Measurements from ENCODE around the gene TSPAN15. TPM values are rescaled to one million over a fixed set of nuclear protein-coding genes. Genes with fewer than 3 reads are reported as not detected.

Gene TSPAN15
- total RNA-seq, 2 donors from 2014 or later, result 4.7 to 9.9 TPM

DNA sequence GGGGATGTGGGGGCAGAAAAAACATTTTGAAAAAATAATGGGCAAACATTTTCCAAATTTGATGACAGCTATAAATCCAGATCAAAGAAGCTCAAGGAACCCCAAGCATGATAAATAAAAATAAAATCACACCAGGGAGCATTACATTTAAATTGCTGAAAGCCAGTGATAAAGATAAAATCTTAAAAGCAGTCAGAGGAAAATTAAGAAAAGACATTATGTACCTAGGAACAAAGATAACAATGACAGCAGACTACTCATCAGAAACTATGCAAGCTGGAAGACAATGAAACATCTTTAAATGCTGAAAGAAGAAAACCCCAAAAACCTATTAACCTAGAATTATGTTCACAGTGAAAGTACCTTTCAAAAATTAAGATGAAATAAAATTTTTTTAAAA is 98.7 kb downstream of the TSPAN15 start:
- Histone ChIP-seq H3K27me3 (replicated peaks; ENCODE audit: insufficient read depth) (no peaks in the 10 kb centered on the region), H3K9me3 (peaks cover 14% of the 10 kb centered on the region), H3K27ac (no peak overlapping the region), H3K36me3 (no peaks in the 10 kb centered on the region), H3K4me1 (ENCODE audit: control insufficient read depth in 1 of 2, low read depth in 2 of 2) (no peaks in the 10 kb centered on the region), H3K4me3 (no peak overlapping the region)
- ATAC-seq (ENCODE audit: insufficient number of reproducible peaks, low FRiP score, low read depth) (no peak), DNase-seq (ENCODE audit: low spot score) (no peak)
- TF ChIP-seq, protein P1, sequence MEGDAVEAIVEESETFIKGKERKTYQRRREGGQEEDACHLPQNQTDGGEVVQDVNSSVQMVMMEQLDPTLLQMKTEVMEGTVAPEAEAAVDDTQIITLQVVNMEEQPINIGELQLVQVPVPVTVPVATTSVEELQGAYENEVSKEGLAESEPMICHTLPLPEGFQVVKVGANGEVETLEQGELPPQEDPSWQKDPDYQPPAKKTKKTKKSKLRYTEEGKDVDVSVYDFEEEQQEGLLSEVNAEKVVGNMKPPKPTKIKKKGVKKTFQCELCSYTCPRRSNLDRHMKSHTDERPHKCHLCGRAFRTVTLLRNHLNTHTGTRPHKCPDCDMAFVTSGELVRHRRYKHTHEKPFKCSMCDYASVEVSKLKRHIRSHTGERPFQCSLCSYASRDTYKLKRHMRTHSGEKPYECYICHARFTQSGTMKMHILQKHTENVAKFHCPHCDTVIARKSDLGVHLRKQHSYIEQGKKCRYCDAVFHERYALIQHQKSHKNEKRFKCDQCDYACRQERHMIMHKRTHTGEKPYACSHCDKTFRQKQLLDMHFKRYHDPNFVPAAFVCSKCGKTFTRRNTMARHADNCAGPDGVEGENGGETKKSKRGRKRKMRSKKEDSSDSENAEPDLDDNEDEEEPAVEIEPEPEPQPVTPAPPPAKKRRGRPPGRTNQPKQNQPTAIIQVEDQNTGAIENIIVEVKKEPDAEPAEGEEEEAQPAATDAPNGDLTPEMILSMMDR (IDR thresholded peaks at IDR 0.05), result no peak

DNA sequence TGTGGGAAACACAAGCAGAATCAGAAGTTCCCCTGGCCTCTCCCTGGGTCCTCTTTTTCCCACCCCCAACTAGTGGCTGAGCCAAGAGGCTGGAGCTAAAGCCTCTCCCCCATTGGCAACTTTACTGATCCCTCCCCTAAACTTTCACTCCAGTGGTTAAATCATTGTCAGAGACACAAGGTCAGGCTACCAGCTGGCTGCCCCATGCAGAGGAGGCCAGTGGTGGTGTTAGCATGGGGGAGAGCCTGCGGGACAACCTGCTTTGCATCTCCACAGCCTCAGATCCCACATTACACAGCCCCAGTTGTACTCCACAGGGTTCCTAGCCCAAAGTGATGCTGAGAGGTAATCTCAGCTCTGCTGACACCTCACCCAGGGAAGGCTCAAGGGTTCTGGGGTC is 101.0 kb downstream of the TSPAN15 start:
- peaks cover 14% of the 10 kb centered on the region for H3K9me3 ChIP-seq
- no peak overlapping the region for H3K4me3 ChIP-seq
- H3K4me1 ChIP-seq (ENCODE audit: control insufficient read depth in 1 of 2, low read depth in 2 of 2), result no peaks in the 10 kb centered on the region
- no peaks in the 10 kb centered on the region for H3K27me3 ChIP-seq (replicated peaks; ENCODE audit: insufficient read depth)
- H3K36me3 ChIP-seq, result no peaks in the 10 kb centered on the region
- no peak for DNase-seq (ENCODE audit: low spot score)
- TF ChIP-seq, protein P1 (IDR thresholded peaks at IDR 0.05), result no peak
- no peak for ATAC-seq (ENCODE audit: insufficient number of reproducible peaks, low FRiP score, low read depth)
- H3K27ac ChIP-seq, result no peak overlapping the region

DNA sequence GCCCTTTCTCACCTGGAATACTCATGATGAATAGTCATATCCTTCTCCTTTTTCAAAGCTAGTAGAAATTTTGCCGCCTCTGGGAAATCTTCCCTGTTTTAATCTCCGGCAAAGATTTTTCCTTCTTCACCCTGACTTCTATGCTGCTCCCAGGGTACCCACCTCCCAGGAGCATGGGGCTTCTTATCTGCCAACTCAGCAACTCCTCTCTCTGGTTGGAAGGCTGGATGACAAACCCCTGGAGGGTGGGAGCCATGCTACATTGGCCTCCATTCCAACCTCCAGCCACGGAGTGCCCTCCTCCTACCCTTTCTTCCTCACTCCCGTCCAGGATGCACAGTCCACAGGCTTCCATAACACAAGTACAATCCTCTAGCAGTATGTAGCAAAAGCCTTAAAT is 102.1 kb downstream of the TSPAN15 start:
- H3K27me3 ChIP-seq (replicated peaks; ENCODE audit: insufficient read depth), result no peaks in the 10 kb centered on the region
- no peak overlapping the region for H3K4me3 ChIP-seq
- TF ChIP-seq, protein P1 (IDR thresholded peaks at IDR 0.05), result no peak
- H3K27ac ChIP-seq, result no peak overlapping the region
- no peaks in the 10 kb centered on the region for H3K4me1 ChIP-seq (ENCODE audit: control insufficient read depth in 1 of 2, low read depth in 2 of 2)
- H3K9me3 ChIP-seq, result peaks cover 14% of the 10 kb centered on the region
- ATAC-seq (ENCODE audit: insufficient number of reproducible peaks, low FRiP score, low read depth) (no peak), DNase-seq (ENCODE audit: low spot score) (no peak)
- H3K36me3 ChIP-seq, result no peaks in the 10 kb centered on the region

DNA sequence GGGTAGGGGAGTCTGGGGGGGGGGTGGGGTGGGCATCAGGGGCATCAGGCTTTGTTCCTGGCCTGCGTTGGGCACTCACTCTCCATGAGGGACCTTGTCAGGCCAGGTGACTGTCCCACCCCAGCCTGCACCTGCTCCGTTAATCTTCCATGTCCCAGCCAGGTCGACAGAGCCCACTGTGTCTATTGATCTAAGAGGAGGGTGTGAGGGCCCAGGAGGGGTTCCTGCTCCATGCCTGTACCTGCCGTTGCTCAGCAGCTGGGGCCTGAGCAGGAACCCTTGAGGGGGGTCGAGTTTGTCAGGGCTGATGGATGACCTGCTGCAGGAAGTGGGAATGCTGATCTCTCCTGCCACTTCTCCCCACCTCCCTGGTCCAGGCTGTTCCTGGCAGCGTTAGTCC is 103.3 kb downstream of the TSPAN15 start:
- peaks cover 6% of the 10 kb centered on the region for H3K9me3 ChIP-seq
- ATAC-seq (ENCODE audit: insufficient number of reproducible peaks, low FRiP score, low read depth), result no peak
- no peaks in the 10 kb centered on the region for H3K4me1 ChIP-seq (ENCODE audit: control insufficient read depth in 1 of 2, low read depth in 2 of 2)
- no peaks in the 10 kb centered on the region for H3K36me3 ChIP-seq
- DNase-seq (ENCODE audit: low spot score), result no peak
- no peak overlapping the region for H3K4me3 ChIP-seq
- TF ChIP-seq, protein P1 (IDR thresholded peaks at IDR 0.05), result no peak
- no peaks in the 10 kb centered on the region for H3K27me3 ChIP-seq (replicated peaks; ENCODE audit: insufficient read depth)
- no peak overlapping the region for H3K27ac ChIP-seq

Other genes with a start within 250 kb of the TSPAN15 start
- gene HKDC1, start 231.1 kb upstream of the TSPAN15 start, total RNA-seq, result under 1 TPM in 1 of 2 donors, not detected in 1; 0.14 TPM
- gene HK1, start 173.0 kb upstream of the TSPAN15 start, total RNA-seq, result 100 to 1,000 TPM; 150 to 158 TPM
- under 1 TPM in 1 of 2 donors, not detected in 1; 0.27 TPM for gene TACR2, start 34.5 kb upstream of the TSPAN15 start, total RNA-seq
- gene NEUROG3, start 122.0 kb downstream of the TSPAN15 start, total RNA-seq, result 1 to 10 TPM in 1 of 2 donors, not detected in 1; 2.8 TPM
- gene FAM241B, start 178.8 kb downstream of the TSPAN15 start, total RNA-seq, result 1 to 10 TPM; 2.4 to 7.8 TPM